Kidney (tissue), 14 donors: Measurements from ENCODE around the gene TMOD1. TPM values are rescaled to one million over a fixed set of nuclear protein-coding genes. Genes with fewer than 3 reads are reported as not detected.

Experiments
- DNase-seq, 5 donors: peaks; one replicate each; pipeline ENCODE4 v3.0.0-alpha.2; 2013 to 2020
- FAIRE-seq: peaks from 2 replicates; lab custom pipeline; 2012; peaks lifted over from hg19 to GRCh38; lab: Jason Lieb, UNC
- H3K27ac ChIP-seq, 2 donors: one replicate each; pipeline ENCODE4 v1.7.0; 2013; ENCODE audit warnings: low read depth in 2 of 2, low read length in 2 of 2, inconsistent platforms in 1 of 2
- H3K27me3 ChIP-seq: one replicate; pipeline ENCODE4 v1.7.1; 2013; ENCODE audit warnings: low read length, inconsistent platforms; ENCODE audit not compliant: control insufficient read depth, insufficient read depth
- H3K36me3 ChIP-seq, 3 donors: one replicate each; pipeline versions ENCODE4 v1.7.0 to v1.7.1; 2013; ENCODE audit warnings: low read length in 3 of 3, control low read depth in 1 of 3, inconsistent platforms in 1 of 3; ENCODE audit not compliant: insufficient read depth in 3 of 3, control insufficient read depth in 2 of 3
- H3K4me1 ChIP-seq, 3 donors: one replicate each; pipeline versions ENCODE4 v1.7.0 to v1.7.1; 2013; ENCODE audit warnings: low read length in 3 of 3, inconsistent platforms in 1 of 3, low read depth in 1 of 3; ENCODE audit not compliant: control insufficient read depth in 2 of 3, insufficient read depth in 2 of 3
- H3K4me3 ChIP-seq, 3 donors: one replicate each; pipeline versions ENCODE4 v1.7.0 to v1.8.1; 2013; ENCODE audit warnings: low read length in 3 of 3, control low read depth in 1 of 3, inconsistent platforms in 1 of 3
- H3K9ac ChIP-seq, 3 donors: one replicate each; pipeline versions ENCODE4 v1.7.0 to v1.7.1; 2013; ENCODE audit warnings: low read length in 3 of 3, control low read depth in 1 of 3, inconsistent platforms in 1 of 3
- H3K9me3 ChIP-seq, 3 donors: one replicate each; pipeline versions ENCODE4 v1.7.0 to v1.7.1; 2013; ENCODE audit warnings: low read length in 3 of 3, control low read depth in 1 of 3, inconsistent platforms in 1 of 3; ENCODE audit not compliant: control insufficient read depth in 2 of 3, insufficient read depth in 1 of 3
- CTCF ChIP-seq: IDR thresholded peaks from 3 replicates; pipeline ENCODE4 v1.5.1; 2012; ENCODE audit warnings: mild to moderate bottlenecking, moderate library complexity, borderline replicate concordance; ENCODE audit not compliant: insufficient read depth; ENCODE audit errors: extremely low read depth
- intact Hi-C: fragments of 100-400 bp; cut with DNase I; formaldehyde crosslinking; loops from one replicate; pipeline ENCODE4 v1.11.1; 2022
- polyA plus RNA-seq: library from polyadenylated mRNA; stranded (reverse); fragments of 350-450 nt; fragmentation: Illumina TruSeq; extraction: RNeasy Lipid Tissue Mini Kit (QIAGEN cat#74804); gene quantifications from one replicate; pipeline ENCODE4 v1.2.3, GENCODE V29; 2014; ENCODE audit warnings: low read depth, low replicate concordance; ENCODE audit not compliant: insufficient read depth
- total RNA-seq: library from RNA; stranded (reverse); fragmentation: NEBNext Ultra II Directional; extraction: Animal tissue kit (Norgen Biotek cat#: 25700); gene quantifications from one replicate; pipeline ENCODE4 v1.2.1, GENCODE V29; 2021
- donor health status: control.
- donor health status: control.
- donor health status: control.
- donor health status: control.
- donor health status: control.
- donor health status: DM: yes; HTN: yes; CAD: no.
- donor health status: Normal renal cell carcinoma (clear cell type).

Gene TMOD1
- total and polyA plus RNA-seq, 2 donors from 2014 or later, result 8.1 to 14.9 TPM

GRCh38 chr9:97593960-97594359 is 92.5 kb downstream of the TMOD1 start:
- Histone ChIP-seq H3K4me3 (no peak overlapping the region), H3K9ac (no peak overlapping the region), H3K4me1 (no peaks in the 10 kb centered on the region), H3K36me3 (no peaks in the 10 kb centered on the region), H3K9me3 (no peaks in the 10 kb centered on the region), H3K27me3 (no peaks in the 10 kb centered on the region), H3K27ac (no peak overlapping the region)
- FAIRE-seq (no peak), DNase-seq (no peak)
- no peak for TF ChIP-seq CTCF
- intact Hi-C loops, result no loop called here

- intact Hi-C loops, result no loop called here
- no peaks in the 10 kb centered on the region for H3K9me3 ChIP-seq
- no peak overlapping the region for H3K4me3 ChIP-seq
- H3K36me3 ChIP-seq, result peaks cover 0 to under 1% (median 0%) of the 10 kb centered on the region in 3 donors
- TF ChIP-seq CTCF, result no peak
- no peak for DNase-seq
- no peaks in the 10 kb centered on the region for H3K4me1 ChIP-seq
- H3K27me3 ChIP-seq, result no peaks in the 10 kb centered on the region
- no peak overlapping the region for H3K9ac ChIP-seq
- H3K27ac ChIP-seq, result no peak overlapping the region
- no peak for FAIRE-seq
Measured at GRCh38 chr9:97594381-97594921, 93.0 kb downstream of the TMOD1 start.

GRCh38 chr9:97596906-97597305 is 95.4 kb downstream of the TMOD1 start:
- peaks cover 0 to 10% (median 9%) of the 10 kb centered on the region in 3 donors for H3K36me3 ChIP-seq

More at GRCh38 chr9:97596906-97597305, 95.4 kb downstream of the TMOD1 start:
- Histone ChIP-seq H3K9ac (no peak overlapping the region), H3K4me3 (no peak overlapping the region), H3K27me3 (no peaks in the 10 kb centered on the region), H3K9me3 (no peaks in the 10 kb centered on the region), H3K4me1 (no peaks in the 10 kb centered on the region), H3K27ac (no peak overlapping the region)
- no peak for DNase-seq
- TF ChIP-seq CTCF, result no peak
- intact Hi-C loops, result no loop called here
- FAIRE-seq, result no peak
